OCI-LY7 (cell line): ENCODE results near the gene ENAH. TPM values are rescaled to one million over a fixed set of nuclear protein-coding genes. Genes with fewer than 3 reads are reported as not detected.
A peak's percentile ranks its signal among the peaks of the same experiment; 100 is the strongest.
"Not testable (repeated sequence)": the region's sequence is repeated elsewhere in the genome, so short reads cannot be mapped to it uniquely, and the experiment has no call there.

Source experiments
- BruUV-seq: library from RNA; stranded (reverse); fragments of 400-500 nt; replicated peaks from 2 replicates; lab custom pipeline; 2021; lab: Mats Ljungman, UMichigan
- CTCF ChIA-PET: fragments of 300-600 bp; sonication (Branson Sonifier 250); formaldehyde crosslinking; loops from one replicate; lab custom pipeline; 2022; ENCODE audit warnings: antibody characterized with exemption; ENCODE audit not compliant: unreplicated experiment; lab: Charles Lee
- POLR2A ChIA-PET: fragments of 300-600 bp; sonication (Branson Sonifier 250); formaldehyde crosslinking; loops from one replicate; lab custom pipeline; 2022; ENCODE audit warnings: antibody characterized with exemption; lab: Charles Lee
- DNase-seq: peaks from one replicate; pipeline ENCODE4 v3.0.0-alpha.2; 2015; ENCODE audit warnings: low spot score
- H2AFZ ChIP-seq: fragments of 200-600 bp; sonication (generic), shearing (Covaris generic); 2 replicates; pipeline ENCODE4 v1.6.1; 2014; ENCODE audit warnings: mild to moderate bottlenecking, antibody characterized with exemption, low read length, moderate library complexity
- H3K27ac ChIP-seq: fragments of 200-600 bp; sonication (generic); 2 replicates; pipeline ENCODE4 v1.5.1; 2014; ENCODE audit warnings: mixed run types, low read depth, mild to moderate bottlenecking, moderate library complexity, low read length, inconsistent platforms; ENCODE audit not compliant: poor library complexity, severe bottlenecking
- H3K36me3 ChIP-seq: fragments of 200-600 bp; sonication (generic); 2 replicates; pipeline ENCODE4 v1.6.1; 2014; ENCODE audit warnings: mild to moderate bottlenecking, antibody characterized with exemption, low read length, moderate library complexity, mixed read lengths; ENCODE audit not compliant: insufficient read depth
- H3K4me1 ChIP-seq: fragments of 200-600 bp; sonication (generic); 2 replicates; pipeline ENCODE4 v1.5.1; 2014; ENCODE audit warnings: mild to moderate bottlenecking, low read length; ENCODE audit not compliant: insufficient read depth, poor library complexity, severe bottlenecking
- H3K4me2 ChIP-seq: fragments of 200-600 bp; sonication (generic); 2 replicates; pipeline ENCODE4 v1.6.1; 2014; ENCODE audit warnings: mild to moderate bottlenecking, low read length
- H3K4me3 ChIP-seq: fragments of 200-600 bp; sonication (generic); 2 replicates; pipeline ENCODE4 v1.5.1; 2014; ENCODE audit warnings: mild to moderate bottlenecking, low read depth, low read length; ENCODE audit not compliant: poor library complexity, severe bottlenecking
- H3K79me2 ChIP-seq: fragments of 200-600 bp; sonication (generic); 2 replicates; pipeline ENCODE4 v1.6.1; 2016; ENCODE audit warnings: low read depth, mild to moderate bottlenecking, low read length, moderate library complexity, mixed read lengths; ENCODE audit not compliant: insufficient read depth
- H3K9me2 ChIP-seq: fragments of 200-600 bp; sonication (generic); 2 replicates; pipeline ENCODE4 v1.6.1; 2016; ENCODE audit warnings: mild to moderate bottlenecking, low read length, mixed read lengths; ENCODE audit not compliant: insufficient read depth
- H3K9me3 ChIP-seq: fragments of 200-600 bp; sonication (generic); 2 replicates; pipeline ENCODE4 v1.6.1; 2014; ENCODE audit warnings: mild to moderate bottlenecking, mixed run types, low read length, mixed read lengths
- H4K20me1 ChIP-seq: fragments of 200-600 bp; sonication (generic); 2 replicates; pipeline ENCODE4 v1.6.1; 2014; ENCODE audit warnings: mild to moderate bottlenecking, antibody characterized with exemption, low read length, moderate library complexity, mixed read lengths; ENCODE audit not compliant: insufficient read depth
- EZH2phosphoT487 ChIP-seq: fragments of 200-600 bp; sonication (generic); IDR thresholded peaks from 2 replicates; pipeline ENCODE4 v1.6.1; 2018; ENCODE audit warnings: low read depth, borderline replicate concordance, mild to moderate bottlenecking, mixed run types, antibody characterized with exemption, low read length, moderate library complexity, mixed read lengths
- intact Hi-C: fragments of 100-400 bp; cut with micrococcal nuclease; formaldehyde crosslinking; loops from one replicate; pipeline ENCODE4 v1.10.0; 2022; ENCODE audit not compliant: unreplicated experiment
- total RNA-seq, 2 experiments: library from RNA; depleted of rRNA in 1 of 2; stranded (reverse); fragments of >200 nt in 1 of 2; shearing (Covaris generic) in 1 of 2; gene quantifications; 2 replicates each; pipeline ENCODE4 v1.2.3, GENCODE V29; 2014 to 2022
- TF ChIP-seq, protein P1 (sequence below): fragments of 200-600 bp; sonication (generic); conservative IDR thresholded peaks from 2 replicates; pipeline ENCODE4 v1.5.1; 2014; ENCODE audit warnings: mild to moderate bottlenecking, antibody characterized with exemption, low read length, moderate library complexity, mixed read lengths

ENAH gene
- total RNA-seq, 2 experiments from 2014 or later, result 4.6 to 18.1 TPM

DNA sequence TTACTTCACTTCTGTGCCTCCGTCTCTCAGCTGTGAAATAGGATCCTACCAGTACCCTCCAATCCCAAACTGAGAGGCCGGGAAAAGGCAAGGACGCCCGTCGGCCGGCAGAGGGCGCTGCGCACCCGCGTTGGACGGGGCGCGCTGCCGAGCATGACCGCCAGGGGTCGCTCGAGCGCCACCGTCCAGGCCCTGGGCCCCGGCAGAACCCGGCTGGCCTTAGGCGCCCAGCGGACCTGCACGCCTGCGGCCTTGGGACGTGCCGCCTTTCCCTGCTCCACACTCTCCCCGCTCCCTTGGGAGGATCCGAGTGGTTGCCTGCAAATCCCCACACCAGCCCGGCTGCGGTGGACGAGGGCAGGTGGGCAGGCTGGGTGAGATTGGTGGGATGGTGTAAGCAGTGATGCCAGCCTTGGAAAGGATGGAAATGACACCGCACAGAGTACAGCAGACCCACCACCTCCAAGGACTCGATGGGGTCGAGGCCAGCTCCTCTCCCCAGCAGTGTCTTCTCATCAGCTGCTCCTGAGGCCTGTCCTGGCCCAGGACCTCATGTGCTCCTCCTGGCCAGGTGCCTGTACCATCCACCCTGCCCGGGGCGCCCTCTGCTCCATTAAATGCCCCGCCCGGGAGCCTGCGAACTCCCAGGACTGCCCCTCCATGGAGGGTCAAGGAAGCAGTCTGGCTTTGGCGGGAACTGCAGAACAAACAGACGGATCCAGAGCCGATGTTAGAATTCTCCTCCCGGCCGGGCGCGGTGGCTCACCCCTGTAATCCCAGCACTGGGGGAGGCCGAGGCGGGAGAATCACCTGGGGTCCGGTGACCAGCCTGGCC lies 177.7 kb downstream of the ENAH start:
- TF ChIP-seq, protein P1, sequence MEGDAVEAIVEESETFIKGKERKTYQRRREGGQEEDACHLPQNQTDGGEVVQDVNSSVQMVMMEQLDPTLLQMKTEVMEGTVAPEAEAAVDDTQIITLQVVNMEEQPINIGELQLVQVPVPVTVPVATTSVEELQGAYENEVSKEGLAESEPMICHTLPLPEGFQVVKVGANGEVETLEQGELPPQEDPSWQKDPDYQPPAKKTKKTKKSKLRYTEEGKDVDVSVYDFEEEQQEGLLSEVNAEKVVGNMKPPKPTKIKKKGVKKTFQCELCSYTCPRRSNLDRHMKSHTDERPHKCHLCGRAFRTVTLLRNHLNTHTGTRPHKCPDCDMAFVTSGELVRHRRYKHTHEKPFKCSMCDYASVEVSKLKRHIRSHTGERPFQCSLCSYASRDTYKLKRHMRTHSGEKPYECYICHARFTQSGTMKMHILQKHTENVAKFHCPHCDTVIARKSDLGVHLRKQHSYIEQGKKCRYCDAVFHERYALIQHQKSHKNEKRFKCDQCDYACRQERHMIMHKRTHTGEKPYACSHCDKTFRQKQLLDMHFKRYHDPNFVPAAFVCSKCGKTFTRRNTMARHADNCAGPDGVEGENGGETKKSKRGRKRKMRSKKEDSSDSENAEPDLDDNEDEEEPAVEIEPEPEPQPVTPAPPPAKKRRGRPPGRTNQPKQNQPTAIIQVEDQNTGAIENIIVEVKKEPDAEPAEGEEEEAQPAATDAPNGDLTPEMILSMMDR, result peak; percentile 100
- TF ChIP-seq EZH2phosphoT487, result no peak
- H3K36me3 ChIP-seq, result no peaks in the 10 kb centered on the region
- peaks cover 56% of the 10 kb centered on the region for H3K4me1 ChIP-seq
- no peak overlapping the region for H3K4me3 ChIP-seq
- no peaks in the 10 kb centered on the region for H3K79me2 ChIP-seq
- H4K20me1 ChIP-seq, result no peaks in the 10 kb centered on the region
- ChIA-PET POLR2A (interaction anchor here (1.4 kb wide), 1 partner anchor 180 kb away, joined by 3 read pairs; no protein-coding TSS in a partner anchor), CTCF (interaction anchor here (0.8 to 1.5 kb wide), 3 partner anchors 18 to 71 kb away, joined by 3 read pairs; no protein-coding TSS in a partner anchor)
- H3K4me2 ChIP-seq, result peak overlapping the region; percentile 52; the same call in 1 of the 2 replicates
- no peak overlapping the region for H3K27ac ChIP-seq
- H3K9me3 ChIP-seq, result no peaks in the 10 kb centered on the region
- intact Hi-C loops, result loop anchor here (1.0 kb wide), 5 partner anchors 79 to 501 kb away; no protein-coding TSS in a partner anchor
- H3K9me2 ChIP-seq, result no peaks in the 10 kb centered on the region
- H2AFZ ChIP-seq, result peak overlapping the region; percentile 62; the same call in 1 of the 2 replicates
- no TSS peak for BruUV-seq
- peak; percentile 70 for DNase-seq

DNA sequence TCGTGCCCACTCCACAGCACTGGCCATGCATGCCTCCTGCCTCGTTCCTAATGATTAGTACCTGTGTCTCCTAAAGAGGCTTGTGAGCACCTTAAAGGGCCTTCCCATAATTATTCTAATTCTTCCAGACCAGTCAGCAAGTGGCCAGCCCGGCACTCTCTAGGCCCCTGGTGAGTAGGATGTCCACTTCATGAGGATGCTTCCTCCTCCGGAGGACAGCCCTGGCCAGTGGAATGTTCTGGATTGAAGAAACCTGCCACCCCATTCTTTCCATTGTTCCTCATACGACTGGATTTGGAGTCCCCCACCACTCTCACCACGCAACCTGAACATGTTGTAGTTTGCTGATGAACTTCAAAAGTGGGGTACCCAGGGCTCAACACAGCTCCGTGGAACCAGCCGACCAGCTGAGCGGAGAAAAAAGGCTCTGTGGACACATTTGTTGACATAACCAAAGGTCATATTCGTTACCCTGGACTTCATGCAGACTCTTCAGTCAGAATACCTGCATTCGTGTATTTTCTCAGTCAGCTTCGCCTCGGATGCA lies 178.4 kb downstream of the ENAH start:
- no peaks in the 10 kb centered on the region for H3K36me3 ChIP-seq
- BruUV-seq, result no TSS peak
- ChIA-PET CTCF (interaction anchor here (0.6 to 1.5 kb wide), 4 partner anchors 19 to 372 kb away, joined by 3 read pairs; no protein-coding TSS in a partner anchor), POLR2A (interaction anchor here (1.0 to 1.4 kb wide), 2 partner anchors 49 to 181 kb away, joined by 3 read pairs; no protein-coding TSS in a partner anchor)
- no peak overlapping the region for H3K4me2 ChIP-seq
- TF ChIP-seq EZH2phosphoT487, result no peak
- TF ChIP-seq, protein P1, result no peak
- H3K27ac ChIP-seq, result no peak overlapping the region
- H3K9me3 ChIP-seq, result no peaks in the 10 kb centered on the region
- peaks cover 49% of the 10 kb centered on the region for H3K4me1 ChIP-seq
- H3K9me2 ChIP-seq, result no peaks in the 10 kb centered on the region
- H4K20me1 ChIP-seq, result no peaks in the 10 kb centered on the region
- H2AFZ ChIP-seq, result peak overlapping the region; percentile 11; the same call in 1 of the 2 replicates
- intact Hi-C loops, result loop anchor here (1.0 kb wide), 1 partner anchor 155 kb away; no protein-coding TSS in a partner anchor
- DNase-seq, result no peak
- H3K4me3 ChIP-seq, result no peak overlapping the region
- H3K79me2 ChIP-seq, result no peaks in the 10 kb centered on the region

DNA sequence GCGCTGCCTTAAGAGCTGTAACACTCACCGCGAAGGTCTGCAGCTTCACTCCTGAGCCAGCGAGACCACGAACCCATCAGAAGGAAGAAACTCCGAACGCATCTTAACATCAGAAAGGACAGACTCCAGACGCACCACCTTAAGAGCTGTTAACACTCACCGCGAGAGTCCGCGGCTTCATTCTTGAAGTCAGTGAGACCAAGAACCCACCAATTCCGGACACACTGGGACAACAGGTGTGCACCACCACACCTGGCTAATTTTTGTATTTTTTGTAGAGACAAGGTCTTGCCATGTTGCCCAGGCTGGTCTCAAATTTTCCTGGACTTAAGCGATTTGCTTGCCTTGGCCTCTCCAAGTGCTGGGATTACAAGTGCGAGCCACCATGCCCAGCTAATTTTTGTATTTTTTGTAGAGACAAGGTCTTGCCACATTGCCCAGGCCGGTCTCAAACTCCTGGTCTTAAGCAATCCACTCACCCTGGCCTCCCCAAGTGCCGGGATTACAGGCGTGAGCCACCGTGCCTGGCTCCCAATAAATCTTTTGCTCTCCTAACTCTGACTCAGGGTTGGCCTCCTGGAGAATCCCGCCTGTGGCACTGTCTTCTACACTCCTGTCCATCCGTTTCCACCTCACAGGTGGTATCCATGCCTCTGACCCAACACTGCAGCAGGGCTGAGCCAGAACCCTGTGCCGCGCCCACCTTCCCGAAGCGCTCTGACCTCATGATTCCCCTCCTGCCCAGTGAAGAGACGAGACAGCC lies 179.1 kb downstream of the ENAH start:
- not testable (repeated sequence) for DNase-seq, H3K9me2 ChIP-seq, H3K36me3 ChIP-seq, H3K9me3 ChIP-seq, H3K27ac ChIP-seq, H3K79me2 ChIP-seq, H3K4me3 ChIP-seq, H4K20me1 ChIP-seq, H3K4me2 ChIP-seq, H2AFZ ChIP-seq
- ChIA-PET CTCF (interaction anchor here (0.6 to 0.8 kb wide), 2 partner anchors 20 to 372 kb away, joined by 3 read pairs; no protein-coding TSS in a partner anchor), POLR2A (interaction anchor here (0.8 to 1.6 kb wide), 7 partner anchors 12 to 305 kb away, joined by 3 to 5 read pairs (median 4); no protein-coding TSS in a partner anchor)
- peaks cover 48% of the 10 kb centered on the region for H3K4me1 ChIP-seq
- TSS peak; percentile 85 for BruUV-seq
- intact Hi-C loops, result loop anchor here (1.0 kb wide), 1 partner anchor 155 kb away; no protein-coding TSS in a partner anchor

DNA sequence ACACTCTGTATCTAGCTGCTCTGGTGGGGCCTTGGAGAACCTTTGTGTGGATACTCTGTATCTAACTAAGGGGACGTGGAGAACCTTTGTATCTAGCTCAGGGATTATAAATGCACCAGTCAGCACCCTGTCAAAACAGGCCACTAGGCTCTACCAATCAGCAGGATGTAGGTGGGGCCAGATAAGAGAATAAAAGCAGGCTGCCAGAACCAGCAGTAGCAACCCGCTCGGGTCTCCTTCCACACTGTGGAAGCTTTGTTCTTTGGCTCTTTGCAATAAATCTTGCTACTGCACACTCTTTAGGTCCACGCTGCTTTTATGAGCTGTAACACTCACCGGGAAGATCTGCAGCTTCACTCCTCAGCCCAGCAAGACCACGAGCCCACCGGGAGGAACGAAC lies 179.7 kb downstream of the ENAH start:
- ChIA-PET CTCF (interaction anchor here (0.6 kb wide), 2 partner anchors 472 to 520 kb away, joined by 3 to 4 read pairs; no protein-coding TSS in a partner anchor), POLR2A (interaction anchor here (0.6 to 1.6 kb wide), 8 partner anchors 12 to 305 kb away, joined by 3 to 5 read pairs (median 4); no protein-coding TSS in a partner anchor)
- H4K20me1 ChIP-seq, H3K9me3 ChIP-seq, H2AFZ ChIP-seq, H3K4me3 ChIP-seq, DNase-seq, intact Hi-C loops, BruUV-seq, H3K36me3 ChIP-seq, H3K79me2 ChIP-seq, H3K4me2 ChIP-seq, H3K27ac ChIP-seq, H3K9me2 ChIP-seq: not testable (repeated sequence)
- peaks cover 48% of the 10 kb centered on the region for H3K4me1 ChIP-seq
